Mucosa of rectum (tissue), 2 donors: ENCODE data around the gene COL7A1.

Source experiments
- H3K27ac ChIP-seq, 2 donors: one replicate each; pipeline ENCODE4 v1.7.0; 2013; ENCODE audit warnings: inconsistent platforms in 2 of 2, low read depth in 2 of 2, low read length in 2 of 2
- H3K27me3 ChIP-seq, 2 donors: one replicate each; pipeline ENCODE4 v1.7.0; 2013; ENCODE audit warnings: low read length in 2 of 2; ENCODE audit not compliant: control insufficient read depth in 2 of 2, insufficient read depth in 2 of 2
- H3K36me3 ChIP-seq, 2 donors: one replicate each; pipeline ENCODE4 v1.7.0; 2013; ENCODE audit warnings: low read length in 2 of 2; ENCODE audit not compliant: control insufficient read depth in 2 of 2, insufficient read depth in 2 of 2
- H3K4me1 ChIP-seq, 2 donors: one replicate each; pipeline ENCODE4 v1.7.0; 2013; ENCODE audit warnings: low read length in 2 of 2, mild to moderate bottlenecking in 1 of 2; ENCODE audit not compliant: control insufficient read depth in 2 of 2, insufficient read depth in 2 of 2
- H3K4me3 ChIP-seq, 2 donors: one replicate each; pipeline ENCODE4 v1.7.0; 2013; ENCODE audit warnings: low read length in 2 of 2
- H3K9ac ChIP-seq, 2 donors: one replicate each; pipeline ENCODE4 v1.7.0; 2013; ENCODE audit warnings: low read length in 2 of 2, low read depth in 1 of 2, mild to moderate bottlenecking in 1 of 2
- H3K9me3 ChIP-seq, 2 donors: one replicate each; pipeline ENCODE4 v1.7.0; 2013; ENCODE audit warnings: low read length in 2 of 2; ENCODE audit not compliant: control insufficient read depth in 2 of 2
- donor health status: healthy.
- donor health status: Normal muscosa, but diverticular disease.

COL7A1 gene

DNA sequence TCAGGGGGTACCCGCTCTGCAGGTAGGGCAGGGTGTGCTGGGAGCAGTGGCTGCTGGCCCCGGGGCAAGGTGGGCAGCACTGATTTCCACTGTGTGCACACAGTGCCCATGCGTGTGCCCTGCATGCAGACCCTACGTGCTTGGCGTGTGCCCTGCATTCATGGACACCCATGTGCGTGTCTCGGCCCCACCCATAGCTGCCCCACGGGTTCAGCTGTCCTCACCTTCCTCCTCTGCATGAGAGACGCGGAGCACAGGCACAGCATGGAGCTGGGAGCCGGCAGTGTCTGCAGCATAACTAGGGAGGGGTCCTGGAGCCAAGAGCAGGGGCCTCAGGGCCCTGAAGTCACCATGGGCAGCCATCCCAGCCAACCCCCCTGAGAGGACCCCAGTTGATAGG, 29.9 kb downstream of the COL7A1 start:
- Histone ChIP-seq H3K4me1 (peaks cover 0 to 3% of the 10 kb centered on the region in 2 donors), H3K27ac (no peak overlapping the region), H3K36me3 (no peaks in the 10 kb centered on the region), H3K9ac (no peak overlapping the region), H3K9me3 (no peaks in the 10 kb centered on the region), H3K27me3 (no peaks in the 10 kb centered on the region), H3K4me3 (no peak overlapping the region)

DNA sequence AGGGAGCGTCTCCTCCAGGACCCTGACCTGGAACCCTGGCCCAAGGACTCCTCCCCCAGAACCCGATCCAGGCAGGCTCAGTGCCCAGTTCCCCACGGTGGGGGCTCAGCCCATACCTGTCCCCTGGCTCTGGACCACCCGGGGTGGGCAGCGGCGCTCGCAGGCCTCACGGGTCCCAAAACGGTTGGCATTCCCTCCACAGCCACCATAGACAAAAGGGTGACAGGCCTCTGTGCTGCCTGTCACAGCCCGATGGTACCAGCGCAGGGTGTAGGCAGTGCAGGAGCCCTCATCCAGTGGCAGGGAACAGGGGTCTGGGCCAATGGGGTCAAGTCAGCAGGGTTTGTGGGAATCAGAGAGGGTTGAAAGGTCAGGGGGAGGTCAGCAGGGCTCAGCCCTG, 30.5 kb downstream of the COL7A1 start:
- no peak overlapping the region for H3K4me3 ChIP-seq

DNA sequence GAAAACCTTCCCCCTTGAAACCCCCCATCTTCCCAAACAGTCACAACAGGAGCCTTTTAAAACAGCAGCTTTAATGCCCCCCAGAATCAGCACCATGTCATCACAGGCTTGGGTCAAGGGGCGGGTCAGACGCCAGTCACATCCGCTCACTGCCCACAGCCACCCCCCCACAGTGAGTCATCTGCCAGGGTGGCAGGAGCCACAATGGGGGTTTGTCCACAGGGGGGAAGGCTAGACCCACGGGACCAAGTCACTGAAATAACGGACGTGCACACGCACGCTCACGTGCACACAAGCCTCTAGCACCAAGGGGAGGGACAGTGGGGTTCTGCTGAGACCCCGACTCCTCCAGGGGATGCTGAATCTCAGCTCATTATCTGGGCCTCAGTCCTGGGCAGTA, 31.1 kb downstream of the COL7A1 start:
- Histone ChIP-seq H3K9ac (no peak overlapping the region), H3K36me3 (no peaks in the 10 kb centered on the region), H3K27me3 (no peaks in the 10 kb centered on the region), H3K9me3 (no peaks in the 10 kb centered on the region), H3K4me1 (peaks cover 3 to 6% of the 10 kb centered on the region in 2 donors), H3K4me3 (no peak overlapping the region), H3K27ac (no peak overlapping the region)

More for the DNA sequence above, 30.5 kb downstream of the COL7A1 start:
- H3K27me3 ChIP-seq: no peaks in the 10 kb centered on the region
- no peak overlapping the region for H3K27ac ChIP-seq
- no peak overlapping the region for H3K9ac ChIP-seq
- H3K4me1 ChIP-seq: peaks cover 0 to 6% of the 10 kb centered on the region in 2 donors
- H3K36me3 ChIP-seq: no peaks in the 10 kb centered on the region
- no peaks in the 10 kb centered on the region for H3K9me3 ChIP-seq

DNA sequence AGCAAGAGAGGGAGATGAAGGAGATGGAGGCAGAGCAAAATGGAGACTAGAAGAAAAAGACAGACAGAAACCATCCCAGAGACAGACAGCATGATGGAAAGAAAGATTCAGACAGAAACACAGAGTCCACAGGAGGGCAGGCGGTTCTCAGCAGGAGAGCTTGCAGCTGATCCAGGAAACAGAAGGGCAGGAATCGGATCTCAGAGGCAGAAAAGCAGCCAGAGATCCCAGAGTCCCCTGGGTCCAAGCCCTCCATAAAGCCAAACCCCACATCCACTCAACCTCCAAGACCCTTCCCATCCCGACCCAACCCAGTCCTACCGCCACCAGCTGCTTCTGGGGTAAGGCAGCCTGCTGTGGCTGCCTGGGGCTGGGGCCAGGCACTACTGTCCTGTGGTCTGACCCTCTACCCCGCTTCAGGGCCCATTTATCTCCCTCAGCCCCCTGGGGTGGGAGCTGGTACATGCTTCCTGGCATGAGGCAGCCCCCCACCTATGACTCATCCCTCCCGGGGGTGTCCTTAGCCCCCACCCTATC, 31.7 kb downstream of the COL7A1 start, which contains the start of gene UCN2:
Gene UCN2 (minus strand): TSS at position 400 of the 537 bp plus-strand sequence. CDS start 657 bp downstream, outside the sequence.
- no peak within 1 kb of the TSS for H3K9ac ChIP-seq
- no peaks in the 10 kb centered on the region for H3K36me3 ChIP-seq
- no peaks in the 10 kb centered on the region for H3K9me3 ChIP-seq
- peaks cover 3 to 9% of the 10 kb centered on the region in 2 donors for H3K4me1 ChIP-seq
- H3K27me3 ChIP-seq: no peaks in the 10 kb centered on the region
- H3K27ac ChIP-seq: no peak within 1 kb of the TSS
- no peak within 1 kb of the TSS for H3K4me3 ChIP-seq

DNA sequence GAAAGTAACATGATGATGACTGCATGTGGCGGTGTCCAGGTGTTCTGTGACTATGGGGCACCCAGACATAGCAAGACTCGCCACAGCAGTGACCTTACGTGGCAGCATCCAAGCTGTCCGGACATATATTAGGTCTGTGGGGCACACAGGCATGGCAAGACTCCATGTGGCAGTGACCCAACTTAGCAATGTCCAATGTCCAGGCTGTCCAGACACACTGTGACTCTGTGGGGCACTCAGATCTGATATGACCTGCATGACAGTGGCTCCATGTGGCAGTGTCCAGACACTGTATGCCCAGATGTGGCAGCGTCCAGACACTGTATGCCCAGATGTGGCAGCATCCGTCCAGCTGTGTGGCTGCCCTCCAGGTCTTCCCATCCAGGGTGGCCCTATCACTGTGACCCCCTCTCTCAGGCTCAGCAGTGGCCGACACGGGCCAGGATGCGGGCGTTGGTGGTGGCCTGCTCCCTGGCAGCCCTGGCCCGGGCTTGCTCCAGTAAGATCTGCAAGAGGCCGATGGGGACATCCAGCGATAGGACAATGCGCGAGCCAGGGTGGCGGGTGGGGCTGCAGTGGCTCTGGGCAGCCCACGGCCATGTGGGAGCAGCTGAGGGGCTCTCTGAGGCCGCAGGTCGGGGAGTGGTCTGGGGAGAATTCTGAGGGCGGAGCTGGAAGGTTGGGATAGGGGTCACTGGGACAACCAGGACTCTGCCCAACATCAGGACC, 32.6 kb downstream of the COL7A1 start:
- Histone ChIP-seq H3K9ac (no peak overlapping the region), H3K9me3 (no peaks in the 10 kb centered on the region), H3K4me3 (no peak overlapping the region), H3K27ac (no peak overlapping the region), H3K4me1 (peaks cover 5 to 15% of the 10 kb centered on the region in 2 donors), H3K36me3 (no peaks in the 10 kb centered on the region), H3K27me3 (no peaks in the 10 kb centered on the region)

DNA sequence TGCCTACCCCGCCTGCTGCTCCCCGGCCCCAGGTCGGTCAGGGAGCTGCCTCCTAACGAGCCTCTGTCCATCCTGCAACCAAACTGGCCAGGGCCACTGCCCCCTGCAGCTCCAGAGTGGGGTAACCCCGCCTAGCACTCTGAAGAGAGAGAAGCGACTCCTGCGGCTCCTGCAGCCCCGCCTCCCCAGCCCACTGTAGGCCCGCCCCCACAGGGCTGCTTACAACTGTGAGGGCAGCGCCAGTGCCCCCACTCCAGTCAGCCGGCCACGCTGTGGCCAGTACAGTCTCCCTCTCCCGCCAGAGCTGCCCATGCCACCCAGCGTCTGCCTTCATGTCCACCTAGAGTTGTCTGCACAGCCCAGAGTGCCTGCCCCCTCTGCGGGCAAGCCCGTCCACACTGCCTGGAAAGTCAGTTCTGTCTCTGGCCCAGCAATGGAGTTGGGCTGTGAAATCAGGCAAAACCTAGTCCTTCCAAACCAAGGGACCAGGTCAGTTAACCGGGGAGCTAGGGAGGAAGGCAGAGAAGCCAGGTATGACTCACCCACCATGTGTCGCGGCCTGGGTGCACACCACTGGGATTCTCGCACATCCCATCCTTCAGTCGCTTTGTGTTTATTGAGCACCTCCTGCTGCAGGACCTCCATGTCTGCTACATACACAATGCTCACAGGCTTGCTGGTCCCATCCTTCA, 33.9 kb downstream of the COL7A1 start:
- Histone ChIP-seq H3K27ac (peak overlapping the region; percentile 16 to 34), H3K4me3 (peak overlapping the region; percentile 22 to 44)

DNA sequence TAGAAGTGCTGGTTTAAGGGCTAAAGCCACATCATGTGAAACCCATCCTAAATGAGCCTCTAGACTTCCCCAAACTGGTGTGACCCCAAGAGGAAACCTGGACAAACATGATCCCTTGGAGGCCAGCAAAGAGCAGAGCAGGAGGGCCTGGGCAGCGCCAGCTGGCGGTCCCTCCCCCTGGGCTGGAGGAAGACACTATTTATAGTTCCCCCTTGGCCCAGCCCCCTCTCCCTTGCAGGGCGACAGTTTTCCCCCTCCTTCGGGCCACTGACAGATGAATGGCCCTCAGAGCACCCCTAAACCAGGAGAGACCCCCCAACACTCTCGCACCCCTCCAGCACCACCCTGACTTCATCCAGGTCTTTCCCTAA, 34.5 kb downstream of the COL7A1 start:
- H3K9me3 ChIP-seq: no peaks in the 10 kb centered on the region
- H3K36me3 ChIP-seq: no peaks in the 10 kb centered on the region
- peaks cover 13 to 27% of the 10 kb centered on the region in 2 donors for H3K4me1 ChIP-seq
- H3K27ac ChIP-seq: peak overlapping the region; percentile 16 to 34
- H3K4me3 ChIP-seq: peak overlapping the region; percentile 22 to 44
- H3K9ac ChIP-seq: no peak overlapping the region
- H3K27me3 ChIP-seq: no peaks in the 10 kb centered on the region

More for the DNA sequence above, 33.9 kb downstream of the COL7A1 start:
- Histone ChIP-seq H3K4me1 (peaks cover 10 to 22% of the 10 kb centered on the region in 2 donors), H3K36me3 (no peaks in the 10 kb centered on the region), H3K27me3 (no peaks in the 10 kb centered on the region), H3K9me3 (no peaks in the 10 kb centered on the region), H3K9ac (no peak overlapping the region)

DNA sequence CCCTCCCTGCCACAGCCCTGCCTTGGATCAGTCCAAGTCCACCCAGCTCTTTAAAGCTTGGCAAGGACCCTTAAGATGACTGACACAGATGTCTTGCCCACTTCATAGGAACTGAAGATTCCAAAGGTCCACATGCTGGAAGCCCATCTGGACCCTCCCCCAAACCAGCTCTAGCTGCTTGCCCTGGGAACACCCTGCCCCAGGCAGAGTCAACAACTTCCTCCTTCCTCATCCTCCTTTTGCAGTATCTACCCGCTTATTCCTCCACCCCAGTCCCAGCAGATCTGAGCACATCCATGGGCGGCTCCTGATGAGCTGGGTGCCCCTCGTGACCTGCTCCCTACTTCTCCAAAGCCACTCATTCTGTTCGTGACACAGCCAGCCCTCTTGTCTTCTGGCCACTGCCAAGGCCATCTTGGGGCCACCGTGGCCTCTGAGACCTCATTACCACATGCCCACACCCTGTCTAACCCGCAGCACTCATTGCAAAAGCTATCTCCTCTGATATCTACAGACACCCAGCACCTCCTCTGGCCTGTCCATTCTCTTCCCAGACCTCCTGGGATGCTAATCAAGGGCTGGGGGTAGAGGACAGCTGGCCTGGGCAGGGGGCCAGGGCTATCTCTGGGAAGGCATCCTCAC, 36.5 kb downstream of the COL7A1 start:
- H3K27me3 ChIP-seq: no peaks in the 10 kb centered on the region
- peaks cover 19 to 39% of the 10 kb centered on the region in 2 donors for H3K4me1 ChIP-seq
- H3K9ac ChIP-seq: no peak overlapping the region
- H3K9me3 ChIP-seq: no peaks in the 10 kb centered on the region
- no peak overlapping the region for H3K4me3 ChIP-seq
- peak overlapping the region; percentile 4 to 35 for H3K27ac ChIP-seq
- no peaks in the 10 kb centered on the region for H3K36me3 ChIP-seq

DNA sequence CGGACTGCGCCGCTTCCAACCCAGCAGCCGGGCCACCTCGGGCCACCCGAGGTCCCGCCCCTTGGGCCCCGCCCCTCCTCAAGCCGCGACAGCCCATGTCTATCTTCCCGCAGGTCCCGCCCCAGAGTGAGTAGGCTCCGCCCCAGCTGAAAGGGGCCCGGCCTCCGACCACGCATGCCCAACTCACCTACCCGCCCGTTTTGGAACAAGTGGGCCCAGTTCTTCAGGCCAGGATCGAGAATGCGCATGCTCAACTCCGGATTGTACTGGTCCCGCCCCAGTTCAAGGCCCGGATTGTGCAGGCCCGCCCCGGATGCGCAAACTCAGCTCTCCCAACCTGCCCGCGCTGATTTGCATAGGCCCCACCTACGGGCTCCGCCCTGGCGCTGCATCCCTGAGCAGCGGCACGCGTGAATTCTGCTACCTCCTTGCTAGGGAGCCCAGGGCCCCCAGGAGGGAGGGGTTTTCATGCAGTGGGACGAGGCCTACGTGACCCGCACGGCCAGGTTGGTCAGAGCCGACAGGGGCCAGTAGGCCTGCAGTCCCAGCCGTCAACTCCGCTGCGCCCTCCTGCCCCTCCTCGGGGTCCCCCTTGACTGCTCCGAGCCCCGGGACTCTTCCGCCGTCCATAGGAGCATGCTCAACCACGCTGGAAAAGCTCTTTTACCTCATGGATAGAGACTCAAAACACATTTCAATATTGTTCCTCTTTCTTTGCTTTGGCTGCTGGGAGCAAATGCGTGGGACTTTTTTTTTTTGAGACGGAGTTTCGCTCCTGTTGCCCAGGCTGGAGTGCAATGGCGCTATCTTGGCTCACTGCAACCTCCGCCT, 38.1 kb downstream of the COL7A1 start, which contains the start of gene PFKFB4:
Gene PFKFB4 (minus strand): TSS at position 8 of the 831 bp plus-strand sequence. CDS start 26 bp downstream, outside the sequence.
- no peaks in the 10 kb centered on the region for H3K36me3 ChIP-seq
- peak within 1 kb of the TSS; percentile 34 to 61 for H3K27ac ChIP-seq
- H3K9me3 ChIP-seq: no peaks in the 10 kb centered on the region
- peak within 1 kb of the TSS; percentile 73 to 75 for H3K4me3 ChIP-seq
- H3K4me1 ChIP-seq: peaks cover 27 to 44% of the 10 kb centered on the region in 2 donors
- H3K9ac ChIP-seq: peak within 1 kb of the TSS; percentile 32 to 67
- H3K27me3 ChIP-seq: no peaks in the 10 kb centered on the region
